ENCODE results near the gene TNFRSF14.

- TF ChIP-seq CTCF (IDR thresholded peaks at IDR 0.05) (no peak), POLR2A (IDR thresholded peaks at IDR 0.05) (no peak)
Measured at GRCh38 chr1:2545754-2546514, 10.2 kb upstream of the TNFRSF14 start.
